CD14-positive monocyte (primary cell): Measurements from ENCODE around the gene CALHM2. TPM values are rescaled to one million over a fixed set of nuclear protein-coding genes. Genes with fewer than 3 reads are reported as not detected.
A peak's percentile ranks its signal among the peaks of the same experiment; 100 is the strongest.

Source experiments
- DNase-seq, 3 donors: peaks; one replicate each; pipeline ENCODE4 v3.0.0-alpha.2; 2011 to 2022
- H2AFZ ChIP-seq: 2 replicates; pipeline ENCODE4 v1.6.0; 2012; ENCODE audit warnings: mild to moderate bottlenecking, low read depth, low read length, inconsistent platforms; ENCODE audit not compliant: insufficient read depth, poor library complexity, severe bottlenecking
- H3K27ac ChIP-seq, 2 donors: 1 replicate in 1 of 2; 2 replicates in 1 of 2; pipeline ENCODE4 v1.5.1; 2012 to 2013; ENCODE audit warnings: low read length in 2 of 2, control low read depth in 1 of 2, inconsistent platforms in 1 of 2, low read depth in 1 of 2, mild to moderate bottlenecking in 1 of 2
- H3K27me3 ChIP-seq, 2 donors: one replicate each; pipeline versions ENCODE4 v1.6.0 to v1.6.1; 2011 to 2013; ENCODE audit warnings: low read length in 2 of 2; ENCODE audit not compliant: control insufficient read depth in 2 of 2, insufficient read depth in 2 of 2
- H3K36me3 ChIP-seq, 2 donors: replicated peaks in 1 of 2; 1 replicate in 1 of 2; 2 replicates in 1 of 2; pipeline versions ENCODE4 v1.5.1 to v1.6.1; 2012 to 2013; ENCODE audit warnings: low read length in 2 of 2, control low read depth in 1 of 2, inconsistent platforms in 1 of 2, mild to moderate bottlenecking in 1 of 2; ENCODE audit not compliant: insufficient read depth in 2 of 2, control insufficient read depth in 1 of 2
- H3K4me1 ChIP-seq, 2 donors: 1 replicate in 1 of 2; 2 replicates in 1 of 2; pipeline versions ENCODE4 v1.5.1 to v1.6.1; 2012 to 2013; ENCODE audit warnings: low read length in 2 of 2, control low read depth in 1 of 2, inconsistent platforms in 1 of 2, mild to moderate bottlenecking in 1 of 2, moderate library complexity in 1 of 2; ENCODE audit not compliant: insufficient read depth in 2 of 2, control insufficient read depth in 1 of 2
- H3K4me2 ChIP-seq: replicated peaks from 2 replicates; pipeline ENCODE3; 2012; ENCODE audit warnings: low read length, moderate library complexity, mild to moderate bottlenecking; ENCODE audit not compliant: poor library complexity, severe bottlenecking; ENCODE audit errors: extremely low read depth
- H3K4me3 ChIP-seq, 3 experiments: fragments of 200-600 bp in 1 of 3; sonication (generic) in 1 of 3; replicated peaks in 1 of 3; 1 replicate in 2 of 3; 2 replicates in 1 of 3; pipeline ENCODE4 v1.5.1; 2011 to 2013; ENCODE audit warnings: low read length in 3 of 3, mild to moderate bottlenecking in 3 of 3, control low read depth in 2 of 3, low read depth in 2 of 3, inconsistent platforms in 1 of 3, moderate library complexity in 1 of 3
- H3K79me2 ChIP-seq: 2 replicates; pipeline ENCODE4 v1.6.0; 2012; ENCODE audit warnings: mild to moderate bottlenecking, control low read depth, inconsistent platforms, low read length, moderate library complexity; ENCODE audit not compliant: insufficient read depth
- H3K9ac ChIP-seq: 2 replicates; pipeline ENCODE4 v1.6.0; 2017; ENCODE audit warnings: low read length, mild to moderate bottlenecking; ENCODE audit not compliant: insufficient read depth, poor library complexity, severe bottlenecking
- H3K9me3 ChIP-seq, 2 donors: replicated peaks in 1 of 2; 1 replicate in 1 of 2; 2 replicates in 1 of 2; pipeline versions ENCODE4 v1.5.1 to v1.6.1; 2012 to 2013; ENCODE audit warnings: low read length in 2 of 2, control low read depth in 1 of 2; ENCODE audit not compliant: control insufficient read depth in 1 of 2, insufficient read depth in 1 of 2
- H4K20me1 ChIP-seq: 2 replicates; pipeline ENCODE4 v1.6.0; 2012; ENCODE audit warnings: mild to moderate bottlenecking, low read length, control low read depth, moderate library complexity; ENCODE audit not compliant: insufficient read depth
- H3K27ac Mint-ChIP-seq, 7 donors: one replicate each; pipeline ENCODE4 v1.8.0; 2020; ENCODE audit warnings: mild to moderate bottlenecking in 7 of 7, mixed read lengths in 7 of 7, moderate library complexity in 6 of 7, inconsistent platforms in 2 of 7
- H3K27me3 Mint-ChIP-seq, 3 donors: one replicate each; pipeline ENCODE4 v1.8.0; 2021 to 2022; ENCODE audit warnings: low read depth in 3 of 3, mild to moderate bottlenecking in 3 of 3, mixed read lengths in 3 of 3, moderate library complexity in 3 of 3, inconsistent platforms in 1 of 3
- H3K36me3 Mint-ChIP-seq, 2 donors: one replicate each; pipeline ENCODE4 v1.8.0; 2020; ENCODE audit warnings: mixed read lengths in 2 of 2, inconsistent platforms in 1 of 2, mild to moderate bottlenecking in 1 of 2
- H3K4me1 Mint-ChIP-seq: one replicate; pipeline ENCODE4 v1.8.0; 2020; ENCODE audit warnings: mild to moderate bottlenecking, mixed read lengths
- H3K4me3 Mint-ChIP-seq, 2 donors: one replicate each; pipeline ENCODE4 v1.8.0; 2020; ENCODE audit warnings: mild to moderate bottlenecking in 2 of 2, mixed read lengths in 2 of 2, moderate library complexity in 1 of 2
- H3K9me3 Mint-ChIP-seq, 7 donors: one replicate each; pipeline ENCODE4 v1.8.0; 2020 to 2022; ENCODE audit warnings: mixed read lengths in 7 of 7, mild to moderate bottlenecking in 6 of 7, moderate library complexity in 6 of 7, inconsistent platforms in 2 of 7
- CTCF ChIP-seq: fragments of 200-600 bp; IDR thresholded peaks from one replicate; pipeline ENCODE4 v1.8.0; 2022; ENCODE audit warnings: antibody characterized with exemption, mild to moderate bottlenecking
- WGBS: methylation state at CpG from one replicate; pipeline ENCODE4 v1.1.5; 2013; ENCODE audit warnings: missing lambda C conversion rate; ENCODE audit not compliant: insufficient coverage; 5-methylcytosine and 5-hydroxymethylcytosine counted together
- intact Hi-C, 2 donors: fragments of 100-400 bp; cut with micrococcal nuclease; formaldehyde crosslinking; loops; one replicate each; pipeline versions ENCODE4 v1.15.0 to v1.15.1; 2023
- polyA plus RNA-seq, 3 donors: library from polyadenylated mRNA; depleted of rRNA in 1 of 3; unstranded in 2 of 3; stranded (reverse) in 1 of 3; fragments of 300-500 nt in 2 of 3; fragments of >200 nt in 1 of 3; fragmentation: Illumina TruSeq in 2 of 3; gene quantifications; 1 replicate in 2 of 3; 2 replicates in 1 of 3; pipeline ENCODE4 v1.2.3, GENCODE V29; 2012 to 2021

The CALHM2 gene
- polyA plus RNA-seq, 3 donors: 48.4 to 80.7 (median 66.5) TPM

DNA sequence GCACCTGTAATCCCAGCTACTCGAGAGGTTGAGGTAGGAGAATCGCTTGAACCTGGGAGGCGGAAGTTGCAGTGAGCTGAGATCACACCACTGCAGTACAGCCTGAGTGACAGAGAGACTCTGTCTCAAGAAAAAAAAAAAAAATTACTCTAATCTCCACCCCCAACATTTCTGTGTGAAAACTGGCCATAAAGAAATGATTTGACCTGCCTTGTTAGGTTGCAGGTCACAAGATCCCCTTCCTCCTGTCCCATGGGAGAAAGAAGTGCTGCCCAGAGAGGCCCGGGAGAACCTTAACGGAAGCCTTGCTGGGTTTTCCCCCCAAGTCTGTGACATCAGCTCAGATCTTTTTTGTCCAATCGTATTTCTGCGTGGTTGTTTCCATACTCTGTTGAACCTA is 15.2 kb upstream of the CALHM2 start:
- peaks cover 76 to 80% of the 10 kb centered on the region in 2 donors for H3K4me1 ChIP-seq
- DNase-seq: peak in 1 of 3 donors; percentile 37
- H3K9ac ChIP-seq: no peak overlapping the region
- Mint-ChIP-seq H3K4me3 (no peak overlapping the region), H3K4me1 (peaks cover 81% of the 10 kb centered on the region), H3K36me3 (peaks cover 2 to 3% of the 10 kb centered on the region in 2 donors), H3K9me3 (peaks cover 0 to 11% (median 4%) of the 10 kb centered on the region in 7 donors), H3K27me3 (peaks cover 0 to 6% (median 2%) of the 10 kb centered on the region in 3 donors), H3K27ac (peak overlapping the region in 2 of 7 donors; percentile 36 to 48)
- H3K4me2 ChIP-seq: no peak overlapping the region
- TF ChIP-seq CTCF: no peak
- H3K79me2 ChIP-seq: no peaks in the 10 kb centered on the region
- peak overlapping the region in 1 of 2 donors; percentile 49 for H3K27ac ChIP-seq
- H3K27me3 ChIP-seq: no peaks in the 10 kb centered on the region
- H3K9me3 ChIP-seq: no peaks in the 10 kb centered on the region
- H3K36me3 ChIP-seq: no peaks in the 10 kb centered on the region
- peak overlapping the region in 1 of 3 experiments; percentile 4 for H3K4me3 ChIP-seq
- intact Hi-C loops: no loop called here
- H2AFZ ChIP-seq: no peak overlapping the region
- WGBS: 81% methylated on average over 2 of the region's 7 CpGs
- H4K20me1 ChIP-seq: no peaks in the 10 kb centered on the region

- H3K27me3 Mint-ChIP-seq: peaks cover 0 to 5% (median 2%) of the 10 kb centered on the region in 3 donors
- H4K20me1 ChIP-seq: no peaks in the 10 kb centered on the region
- peaks cover 74% of the 10 kb centered on the region for H3K4me1 Mint-ChIP-seq
- intact Hi-C loops: no loop called here
- no peaks in the 10 kb centered on the region for H3K9me3 ChIP-seq
- H3K27ac Mint-ChIP-seq: peak overlapping the region in 3 of 7 donors; percentile 12 to 71 (median 42)
- peak overlapping the region in 1 of 2 donors; percentile 49 for H3K27ac ChIP-seq
- TF ChIP-seq CTCF: no peak
- no peak overlapping the region for H3K4me3 Mint-ChIP-seq
- no peak overlapping the region for H2AFZ ChIP-seq
- H3K4me3 ChIP-seq: no peak overlapping the region
- H3K9me3 Mint-ChIP-seq: peaks cover 0 to 11% (median 4%) of the 10 kb centered on the region in 7 donors
- no peaks in the 10 kb centered on the region for H3K27me3 ChIP-seq
- no peaks in the 10 kb centered on the region for H3K79me2 ChIP-seq
- peaks cover 2 to 3% of the 10 kb centered on the region in 2 donors for H3K36me3 Mint-ChIP-seq
- peaks cover 69 to 74% of the 10 kb centered on the region in 2 donors for H3K4me1 ChIP-seq
- no peaks in the 10 kb centered on the region for H3K36me3 ChIP-seq
- no peak overlapping the region for H3K4me2 ChIP-seq
- H3K9ac ChIP-seq: no peak overlapping the region
- DNase-seq: no peak
- WGBS: 71% methylated on average over 3 of the region's 3 CpGs
These were observed 14.6 kb upstream of the CALHM2 start for GRCh38 chr10:103466734-103467133.
